ENCODE data around the gene NAGLU. TPM values are rescaled to one million over a fixed set of nuclear protein-coding genes. Genes with fewer than 3 reads are reported as not detected.

The NAGLU gene
- total and polyA plus RNA-seq, 10 of the 15 experiments (the other 5 are each of a cell fraction or from before 2014, with no cell fraction given), result 0.23 to 27.5 (median 8.9) TPM

GRCh38 chr17:42536372-42537155 is 523 bp downstream of the NAGLU start (continued):
- TF ChIP-seq BCLAF1 (IDR thresholded peaks at IDR 0.05) (0 out of 2 replicates have a peak, but pooled peaks have one; percentile 69), HCFC1 (IDR thresholded peaks at IDR 0.05; ENCODE audit: low read length) (0 out of 2 replicates have a peak, but pooled peaks have one; percentile 2), MAX (IDR thresholded peaks at IDR 0.05; ENCODE audit: low read depth, low read length) (peak; percentile 11; the same call in 1 of the 2 replicates), SUPT20H (IDR thresholded peaks at IDR 0.05; ENCODE audit: borderline replicate concordance, control insufficient read depth, low read depth, low read length) (no peak), ZNF24 (IDR thresholded peaks at IDR 0.05) (no peak), IRF4 (IDR thresholded peaks at IDR 0.05; ENCODE audit: low read depth, low read length) (no peak), SMC3 (IDR thresholded peaks at IDR 0.05; ENCODE audit: borderline replicate concordance, low read length) (no peak), RELB (IDR thresholded peaks at IDR 0.05; ENCODE audit: low read depth) (peak; percentile 54; the same call in 1 of the 2 replicates), NKRF (conservative IDR thresholded peaks at IDR 0.05) (peak; percentile 97), SMARCA5 (IDR thresholded peaks at IDR 0.05) (peak; percentile 90), IKZF1 (conservative IDR thresholded peaks at IDR 0.05) (peak; percentile 71), FOXK2 (IDR thresholded peaks at IDR 0.05) (0 out of 2 replicates have a peak, but pooled peaks have one; percentile 15), MXI1 (IDR thresholded peaks at IDR 0.05; ENCODE audit: low read depth, low read length) (peak; percentile 97), PBX3 (IDR thresholded peaks at IDR 0.05; ENCODE audit: insufficient replicate concordance, low read depth, low read length) (no peak), MTA2 (IDR thresholded peaks at IDR 0.05; ENCODE audit: low read depth) (no peak), ZNF687 (IDR thresholded peaks at IDR 0.05) (peak; percentile 71)

Measured in GM12878 (cell line).